GM06990 (cell line): ENCODE measurements around the gene PKIG.

Source experiments
- DNase-seq: peaks from one replicate; pipeline ENCODE4 v3.0.0-alpha.2; 2011; ENCODE audit not compliant: insufficient read length; ENCODE audit errors: extremely low read depth
- H3K27me3 ChIP-seq: replicated peaks from 2 replicates; pipeline ENCODE4 v1.6.0; 2011; ENCODE audit warnings: low read length; ENCODE audit not compliant: control insufficient read depth, insufficient read depth
- H3K36me3 ChIP-seq: 2 replicates; pipeline ENCODE4 v1.5.1; 2011; ENCODE audit warnings: low read length; ENCODE audit not compliant: control insufficient read depth, insufficient read depth
- H3K4me3 ChIP-seq: replicated peaks from 2 replicates; pipeline ENCODE4 v1.5.1; 2011; ENCODE audit warnings: low read depth, mild to moderate bottlenecking, control low read depth, low read length
- TF ChIP-seq, protein P1 (sequence below): IDR thresholded peaks from 2 replicates; pipeline ENCODE4 v1.5.1; 2011; ENCODE audit warnings: low read length, control low read depth, mild to moderate bottlenecking, inconsistent platforms; ENCODE audit not compliant: insufficient read depth, poor library complexity, severe bottlenecking

PKIG gene

DNA sequence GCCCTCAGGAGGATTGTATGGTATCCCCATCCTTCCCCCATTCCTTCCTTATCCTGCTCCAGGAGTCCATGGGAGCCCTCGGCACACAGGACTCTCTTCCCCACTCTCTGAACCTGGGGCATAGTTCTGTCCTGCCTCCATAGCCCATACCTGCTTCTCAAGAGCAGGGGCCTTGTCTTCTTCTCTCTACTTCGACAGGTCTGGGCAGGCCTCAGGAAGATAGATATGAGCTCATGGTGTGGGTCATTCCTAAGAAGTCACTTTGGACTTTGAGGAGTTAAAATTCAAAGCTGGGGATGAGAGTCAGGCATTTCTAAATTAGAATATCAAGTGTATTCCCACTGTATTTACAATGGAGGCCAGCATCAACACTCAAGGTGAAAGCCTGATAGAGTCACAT, 77.6 kb downstream of the PKIG start:
- TF ChIP-seq, protein P1, sequence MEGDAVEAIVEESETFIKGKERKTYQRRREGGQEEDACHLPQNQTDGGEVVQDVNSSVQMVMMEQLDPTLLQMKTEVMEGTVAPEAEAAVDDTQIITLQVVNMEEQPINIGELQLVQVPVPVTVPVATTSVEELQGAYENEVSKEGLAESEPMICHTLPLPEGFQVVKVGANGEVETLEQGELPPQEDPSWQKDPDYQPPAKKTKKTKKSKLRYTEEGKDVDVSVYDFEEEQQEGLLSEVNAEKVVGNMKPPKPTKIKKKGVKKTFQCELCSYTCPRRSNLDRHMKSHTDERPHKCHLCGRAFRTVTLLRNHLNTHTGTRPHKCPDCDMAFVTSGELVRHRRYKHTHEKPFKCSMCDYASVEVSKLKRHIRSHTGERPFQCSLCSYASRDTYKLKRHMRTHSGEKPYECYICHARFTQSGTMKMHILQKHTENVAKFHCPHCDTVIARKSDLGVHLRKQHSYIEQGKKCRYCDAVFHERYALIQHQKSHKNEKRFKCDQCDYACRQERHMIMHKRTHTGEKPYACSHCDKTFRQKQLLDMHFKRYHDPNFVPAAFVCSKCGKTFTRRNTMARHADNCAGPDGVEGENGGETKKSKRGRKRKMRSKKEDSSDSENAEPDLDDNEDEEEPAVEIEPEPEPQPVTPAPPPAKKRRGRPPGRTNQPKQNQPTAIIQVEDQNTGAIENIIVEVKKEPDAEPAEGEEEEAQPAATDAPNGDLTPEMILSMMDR = no peak
- no peak for DNase-seq
- H3K27me3 ChIP-seq = no peaks in the 10 kb centered on the region
- H3K36me3 ChIP-seq = no peaks in the 10 kb centered on the region
- no peak overlapping the region for H3K4me3 ChIP-seq

DNA sequence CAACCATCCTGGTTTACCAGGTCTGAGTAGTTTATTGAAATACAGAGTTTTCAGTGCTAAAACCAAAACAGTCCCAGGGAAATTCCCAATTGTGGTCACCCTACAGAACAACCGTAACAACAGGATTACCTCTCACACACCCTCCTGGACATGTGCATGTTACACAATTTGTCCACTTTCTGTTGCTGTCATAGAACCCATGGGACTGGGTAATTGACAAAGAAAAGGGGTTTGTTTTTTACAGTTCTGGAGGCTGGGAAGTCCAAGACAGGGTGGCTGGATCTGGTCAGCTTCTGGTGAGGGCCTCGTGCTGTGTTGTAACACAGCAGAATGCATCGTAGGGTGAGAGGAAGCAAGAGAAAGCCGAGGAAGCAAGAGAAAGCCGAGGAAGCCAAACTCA, 78.2 kb downstream of the PKIG start:
- Histone ChIP-seq H3K36me3 (no peaks in the 10 kb centered on the region), H3K27me3 (no peaks in the 10 kb centered on the region), H3K4me3 (no peak overlapping the region)
- TF ChIP-seq, protein P1 = no peak
- no peak for DNase-seq

DNA sequence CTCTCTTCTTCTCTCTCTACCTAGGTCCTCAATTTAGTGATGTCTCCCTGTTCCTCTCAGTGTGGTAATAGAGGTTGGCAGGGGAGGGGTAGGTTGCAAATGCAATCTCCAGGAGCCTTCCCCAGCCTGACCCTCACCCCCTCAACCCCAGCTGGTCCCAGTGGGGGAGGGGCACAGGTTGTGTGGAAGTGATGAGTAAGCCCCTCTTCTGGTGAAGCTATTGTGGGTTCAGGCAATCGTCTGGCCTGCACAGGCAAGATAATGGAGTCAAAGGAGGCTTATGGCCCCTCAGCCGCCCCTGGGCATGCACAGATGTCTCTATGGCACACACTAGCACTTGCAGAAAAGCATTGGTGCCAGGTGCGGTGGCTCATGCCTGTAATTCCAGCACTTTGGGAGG, 79.9 kb downstream of the PKIG start:
- Histone ChIP-seq H3K4me3 (no peak overlapping the region), H3K27me3 (no peaks in the 10 kb centered on the region), H3K36me3 (no peaks in the 10 kb centered on the region)
- TF ChIP-seq, protein P1 = no peak
- no peak for DNase-seq

DNA sequence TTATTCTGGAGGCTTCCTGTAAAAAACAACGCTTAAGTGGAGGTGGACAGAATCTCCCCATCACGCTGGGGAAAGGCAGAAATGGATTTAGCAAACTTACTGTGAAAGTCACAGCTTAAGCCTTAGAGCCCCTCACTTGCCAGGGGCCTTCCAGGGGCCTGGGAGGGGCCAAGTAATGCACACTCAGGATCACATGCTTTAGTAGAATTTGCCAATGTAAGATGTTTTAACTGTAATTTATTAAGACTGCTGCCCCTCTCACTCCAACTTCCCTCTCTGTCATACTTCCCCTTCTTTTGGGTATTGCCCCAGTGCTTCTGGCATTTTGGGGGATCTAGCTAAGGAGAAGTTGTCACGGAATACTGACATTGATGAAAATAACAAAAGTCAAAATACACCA, 81.8 kb downstream of the PKIG start:
- Histone ChIP-seq H3K27me3 (no peaks in the 10 kb centered on the region), H3K4me3 (no peak overlapping the region), H3K36me3 (no peaks in the 10 kb centered on the region)
- TF ChIP-seq, protein P1 = no peak
- DNase-seq = no peak

DNA sequence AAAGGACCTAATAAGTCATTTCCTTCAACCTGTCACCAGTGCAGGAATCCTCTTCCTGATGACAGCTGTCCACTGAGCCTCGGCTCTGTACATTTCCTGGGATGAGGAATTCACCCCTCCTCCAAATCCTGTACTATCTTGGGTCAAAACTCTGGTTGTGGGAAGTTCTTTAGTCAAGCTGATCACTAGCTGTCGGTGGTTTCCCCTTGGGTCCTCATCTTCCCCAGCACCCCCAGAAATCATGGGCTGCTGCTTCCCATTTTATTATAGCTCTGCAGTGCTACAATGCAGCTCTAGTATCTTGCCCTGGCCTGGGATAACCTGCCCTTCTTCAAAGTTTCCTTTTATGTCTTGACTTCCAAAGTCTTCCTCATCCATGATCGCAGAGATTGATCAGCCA, 83.7 kb downstream of the PKIG start:
- no peak for DNase-seq
- TF ChIP-seq, protein P1 = no peak
- Histone ChIP-seq H3K36me3 (no peaks in the 10 kb centered on the region), H3K27me3 (no peaks in the 10 kb centered on the region), H3K4me3 (no peak overlapping the region)
